Stimulated activated naive CD4-positive, alpha-beta T cell treated with Interleukin-2 at 50 U/mL for 16 hours (primary cell): ENCODE data around the gene TNNI3K.

Source experiments
- DNase-seq: peaks from one replicate; lab custom pipeline; 2025; lab: John Stamatoyannopoulos, UW

The TNNI3K gene

DNA sequence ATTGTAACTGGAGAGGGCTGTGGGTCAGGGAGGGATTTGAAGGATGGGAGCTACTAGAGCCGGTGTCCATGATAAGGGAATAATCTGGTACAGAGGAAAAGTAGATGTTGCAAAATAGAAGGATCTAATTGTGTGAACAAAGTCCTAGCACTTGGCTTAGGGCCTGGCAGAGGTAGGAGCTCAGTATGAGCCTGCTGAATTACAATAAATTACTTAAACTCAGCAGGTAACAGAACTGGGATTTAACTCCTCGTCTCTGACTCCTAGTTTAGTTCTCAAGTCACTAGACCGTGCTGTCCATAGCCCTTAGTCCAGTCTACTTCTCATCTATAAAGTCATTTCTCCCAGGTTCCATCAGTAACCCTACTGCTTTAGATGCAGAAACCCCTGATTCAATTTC lies 157.0 kb downstream of the TNNI3K start:
- no peak for DNase-seq

- no peak for DNase-seq
Measured at GRCh38 chr1:74392840-74393239, 157.7 kb downstream of the TNNI3K start.

- DNase-seq: no peak
Measured at GRCh38 chr1:74395571-74395970, 160.4 kb downstream of the TNNI3K start.

- no peak for DNase-seq
Measured at GRCh38 chr1:74396462-74396861, 161.3 kb downstream of the TNNI3K start.

DNA sequence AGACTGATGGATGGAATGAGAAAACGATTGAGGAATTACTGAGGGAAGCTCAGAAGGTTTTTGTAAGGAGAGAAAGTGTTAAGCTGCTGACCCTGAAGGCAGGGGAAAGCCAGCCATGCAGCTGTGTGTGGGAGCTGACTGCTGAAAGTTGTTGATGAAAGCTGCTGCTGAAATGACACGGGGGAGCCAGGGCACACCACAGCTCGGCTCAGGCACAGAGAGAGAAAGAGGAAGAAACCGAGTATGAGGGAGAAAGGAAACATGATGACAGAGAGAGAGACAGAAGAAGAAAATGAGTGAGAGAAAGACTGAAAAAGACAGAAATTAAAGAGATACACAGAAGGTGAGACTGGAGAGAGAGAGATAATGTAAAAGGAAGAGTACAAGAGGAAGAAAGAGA lies 161.7 kb downstream of the TNNI3K start:
- no peak for DNase-seq

- DNase-seq: no peak
Measured at GRCh38 chr1:74399249-74399648, 164.1 kb downstream of the TNNI3K start.

DNA sequence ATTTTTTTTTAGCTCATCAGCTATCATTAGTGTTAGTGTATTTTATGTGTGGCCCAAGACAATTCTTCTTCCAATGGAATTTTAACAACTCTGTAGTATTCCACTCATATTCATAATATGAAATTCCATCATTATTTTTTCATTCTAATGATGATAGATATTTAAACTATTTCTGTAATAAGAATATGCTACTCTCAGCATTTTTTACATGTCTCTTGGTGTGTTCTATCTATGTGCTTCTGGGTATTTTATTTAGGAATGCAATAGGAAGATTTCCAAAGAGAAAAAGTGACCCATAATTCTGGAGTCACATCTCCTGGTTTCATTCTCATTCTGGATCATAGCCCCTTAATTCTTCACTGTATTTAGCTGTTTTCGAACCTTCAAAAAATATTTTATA lies 167.7 kb downstream of the TNNI3K start:
- DNase-seq: no peak

- no peak for DNase-seq
Measured at GRCh38 chr1:74403606-74404005, 168.4 kb downstream of the TNNI3K start.

DNA sequence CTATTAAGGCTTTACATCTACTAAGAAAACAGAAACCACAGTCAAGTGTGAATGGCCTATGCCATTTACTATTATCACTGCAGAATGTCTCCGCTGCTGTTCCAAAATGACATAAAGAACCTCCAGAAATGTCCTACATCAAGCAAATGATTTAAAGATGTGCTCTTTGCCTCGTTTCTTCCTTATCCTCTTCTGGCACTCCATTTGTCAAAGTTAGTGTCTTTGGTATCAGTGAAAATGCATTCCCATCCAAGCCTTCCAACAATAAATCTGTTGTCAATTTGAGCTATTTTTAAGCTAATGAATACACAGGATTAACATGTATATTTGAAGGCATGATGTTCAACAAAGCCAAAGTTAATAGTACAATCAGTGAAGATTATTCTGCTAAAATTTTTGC lies 171.6 kb downstream of the TNNI3K start:
- no peak for DNase-seq

DNA sequence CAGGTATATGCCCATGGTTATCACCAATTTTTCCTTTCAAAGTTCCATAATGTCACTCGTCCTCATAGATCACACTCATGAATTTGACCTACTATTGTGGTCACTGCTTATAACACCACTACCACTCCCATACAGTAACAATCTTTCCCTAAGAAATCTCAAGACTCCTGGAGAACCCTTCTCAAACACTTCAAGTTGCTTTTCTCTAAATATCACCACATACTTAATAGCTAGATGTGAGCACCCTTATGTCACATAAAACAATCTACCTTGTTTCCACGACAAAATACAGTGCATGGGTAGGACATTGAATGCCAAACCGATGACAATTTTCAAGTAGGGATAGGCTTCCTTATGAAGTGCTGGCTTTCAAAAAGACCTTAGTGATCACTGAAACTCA lies 172.7 kb downstream of the TNNI3K start:
- no peak for DNase-seq

GRCh38 chr1:74412244-74412643 lies 177.1 kb downstream of the TNNI3K start:
- no peak for DNase-seq

DNA sequence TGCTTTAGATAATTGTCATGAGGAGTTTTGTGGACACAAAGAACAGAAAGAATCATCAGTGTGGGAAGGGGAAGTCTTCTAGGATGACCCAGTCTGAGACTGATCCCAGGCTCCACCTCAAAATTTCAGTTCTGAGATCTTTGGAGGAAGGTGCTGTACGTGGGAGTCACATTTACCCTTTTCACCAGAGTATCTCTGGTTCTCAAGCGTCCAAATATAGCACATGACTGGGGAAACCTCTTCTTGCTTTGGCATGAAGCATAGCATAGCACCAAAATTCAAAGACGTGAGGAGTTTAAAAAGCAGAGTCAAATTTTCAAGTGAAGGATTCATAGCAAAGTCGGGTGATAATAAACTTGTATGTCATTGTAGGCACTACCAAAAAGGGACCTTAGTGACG lies 180.7 kb downstream of the TNNI3K start:
- no peak for DNase-seq

GRCh38 chr1:74419611-74420010 lies 184.4 kb downstream of the TNNI3K start:
- DNase-seq: no peak

GRCh38 chr1:74420467-74420866 lies 185.3 kb downstream of the TNNI3K start:
- no peak for DNase-seq

DNA sequence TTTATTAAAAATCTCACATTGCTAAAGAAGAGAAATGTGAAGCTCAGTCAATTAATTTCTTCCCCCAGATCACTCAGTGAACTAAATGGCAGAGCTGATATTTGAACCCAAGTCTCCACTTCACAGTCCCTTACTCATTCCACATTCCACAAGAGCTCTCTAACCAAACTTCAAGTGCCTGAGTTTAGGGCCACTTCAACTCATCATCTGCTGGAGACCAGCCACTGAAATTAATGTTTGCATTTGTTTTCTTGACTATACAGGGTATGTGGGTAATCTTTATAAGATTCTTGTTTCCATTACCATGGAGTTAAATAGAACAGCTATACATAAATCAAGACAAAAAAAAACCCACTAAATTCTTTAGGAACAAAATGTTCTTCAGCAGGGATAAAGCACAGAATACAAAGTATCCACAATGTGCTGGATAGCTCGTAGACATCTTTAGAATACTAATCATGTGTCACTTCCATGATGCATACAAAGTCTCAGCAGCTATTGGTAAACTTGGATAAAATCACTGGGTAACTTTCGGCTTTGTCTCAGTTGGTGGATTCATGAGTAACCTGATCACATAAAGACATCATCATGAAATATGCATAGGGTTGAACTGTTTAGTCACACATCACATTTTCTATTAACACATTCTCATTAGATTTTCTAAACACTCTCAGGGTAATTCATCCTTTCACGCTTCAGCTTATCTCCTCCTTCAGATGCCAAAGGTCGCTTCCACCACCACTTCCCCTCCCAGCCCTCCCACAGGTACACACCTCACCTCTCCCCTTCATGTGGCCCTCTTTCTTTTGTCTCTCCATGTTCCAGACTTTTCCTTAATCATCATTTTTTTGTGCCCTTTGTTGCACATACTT lies 187.5 kb downstream of the TNNI3K start:
- DNase-seq: no peak

GRCh38 chr1:74423471-74423870 lies 188.3 kb downstream of the TNNI3K start:
- DNase-seq: no peak

GRCh38 chr1:74425676-74426075 lies 190.5 kb downstream of the TNNI3K start:
- DNase-seq: no peak

DNA sequence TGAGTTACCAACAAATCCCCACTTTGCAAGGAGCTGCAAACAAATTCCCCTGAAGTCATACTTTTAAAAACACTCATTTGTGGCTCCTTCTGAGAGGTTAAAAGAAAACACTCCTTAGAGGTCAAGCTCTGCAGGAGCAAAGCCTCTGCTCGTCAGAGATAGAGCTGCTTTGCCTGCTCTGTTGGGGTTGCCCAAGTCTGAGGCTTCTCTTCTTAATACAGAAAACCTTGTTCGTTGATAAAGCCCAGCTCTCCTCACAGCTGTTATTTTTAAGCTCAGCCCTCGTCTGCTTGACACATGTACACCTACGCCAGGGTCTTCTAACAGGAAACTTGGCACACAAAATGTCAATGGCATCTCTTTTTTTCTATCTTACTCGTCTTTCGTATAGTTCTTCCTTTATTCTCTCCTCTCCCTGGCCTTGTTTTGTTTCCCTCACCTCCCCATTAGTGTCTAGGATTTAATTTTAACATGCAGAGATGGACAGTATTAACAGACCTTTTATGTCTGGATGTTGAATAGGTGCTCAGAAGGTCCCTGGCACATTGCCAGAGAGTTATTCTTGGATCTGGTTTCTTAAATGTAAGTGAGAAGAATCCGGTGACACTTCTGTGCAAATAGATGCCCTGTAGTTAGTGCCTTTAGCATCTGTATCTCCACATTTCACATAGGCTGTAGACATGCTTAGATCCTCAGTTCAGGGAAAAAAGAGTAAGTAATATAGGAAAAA lies 191.2 kb downstream of the TNNI3K start:
- no peak for DNase-seq

- DNase-seq: no peak
Measured at GRCh38 chr1:74427681-74428080, 192.5 kb downstream of the TNNI3K start.

DNA sequence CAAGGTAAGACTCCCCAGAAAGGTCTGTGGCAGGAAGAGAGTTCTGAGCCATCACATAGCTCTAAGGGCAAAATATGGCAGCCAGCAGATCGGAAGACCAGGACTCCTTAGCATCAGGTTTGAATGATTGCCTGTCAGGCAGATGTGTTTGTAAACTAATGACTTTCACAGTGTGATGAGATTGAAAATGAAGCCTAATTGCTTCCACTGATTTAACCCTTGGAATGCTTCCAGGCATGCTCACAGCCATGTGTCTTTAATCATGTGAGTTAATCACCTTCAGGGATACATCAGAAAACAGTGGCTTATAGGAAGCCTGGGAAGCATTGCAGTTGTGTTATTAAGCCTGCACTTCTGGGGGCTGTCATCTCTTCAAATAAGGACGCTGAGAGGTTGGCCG lies 194.4 kb downstream of the TNNI3K start:
- DNase-seq: no peak

DNA sequence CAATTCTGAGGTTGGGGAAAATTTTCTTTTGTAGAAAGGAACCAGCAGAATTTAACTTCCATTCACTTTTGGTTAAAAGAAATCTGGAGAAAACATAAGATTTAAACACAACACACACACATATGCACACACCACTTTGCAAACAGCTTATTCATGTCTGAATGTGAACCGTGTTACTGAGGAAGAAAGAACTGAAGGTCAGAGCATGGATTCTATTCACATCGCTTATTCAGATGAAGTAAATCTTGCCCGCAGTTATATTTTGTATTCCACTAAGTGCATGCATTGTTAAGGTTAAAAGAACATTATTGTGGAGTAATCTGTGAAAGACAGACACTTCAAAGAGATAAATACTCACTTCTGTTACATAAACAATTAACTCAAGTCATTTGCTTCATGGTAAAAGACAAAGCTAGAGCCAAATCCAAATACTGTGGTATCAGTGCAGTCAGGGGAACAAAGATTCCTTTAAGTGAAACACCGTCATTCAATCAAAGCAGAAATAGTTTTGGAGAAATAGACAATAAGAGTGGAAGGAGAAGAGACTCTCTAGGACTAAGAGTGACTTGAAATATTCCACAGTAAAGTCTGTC lies 195.3 kb downstream of the TNNI3K start:
- no peak for DNase-seq

DNA sequence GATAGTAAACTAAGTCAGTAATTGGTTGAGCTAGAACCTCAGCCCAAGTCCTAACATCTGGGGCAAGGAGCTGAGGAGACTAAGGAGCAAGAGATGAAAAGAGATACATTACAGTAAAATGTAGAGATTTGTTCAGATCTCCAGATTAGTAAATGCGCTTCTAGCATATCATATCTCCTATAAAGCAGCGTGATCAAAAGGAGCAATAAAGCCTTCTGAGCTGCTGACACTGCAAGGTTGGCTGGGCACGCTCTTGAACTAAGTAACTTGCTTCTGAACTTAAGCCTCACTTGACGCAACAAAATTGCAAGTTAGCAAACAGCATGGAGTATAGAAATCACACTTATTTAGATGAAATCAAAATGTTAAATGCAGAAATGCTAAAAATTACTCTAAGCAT lies 196.3 kb downstream of the TNNI3K start:
- no peak for DNase-seq

- DNase-seq: no peak
Measured at GRCh38 chr1:74432325-74432724, 197.1 kb downstream of the TNNI3K start.
